HUES6 (cell line): ENCODE results near the gene LARGE1.

Experiments used
- H3K27ac ChIP-seq: 2 replicates; pipeline ENCODE4 v1.7.0; 2013; ENCODE audit warnings: low read depth, mild to moderate bottlenecking, low read length, inconsistent platforms
- H3K27me3 ChIP-seq: 2 replicates; pipeline ENCODE4 v1.6.1; 2013; ENCODE audit warnings: low read length; ENCODE audit not compliant: control insufficient read depth, insufficient read depth
- H3K36me3 ChIP-seq: 2 replicates; pipeline ENCODE4 v1.6.1; 2013; ENCODE audit warnings: low read length; ENCODE audit not compliant: control insufficient read depth, insufficient read depth
- H3K4me1 ChIP-seq: 2 replicates; pipeline ENCODE4 v1.6.1; 2013; ENCODE audit warnings: low read length; ENCODE audit not compliant: control insufficient read depth, insufficient read depth
- H3K4me3 ChIP-seq: 2 replicates; pipeline ENCODE4 v1.5.1; 2013; ENCODE audit warnings: low read depth, low read length
- H3K9ac ChIP-seq: one replicate; pipeline ENCODE4 v1.6.1; 2013; ENCODE audit warnings: mild to moderate bottlenecking, low read length
- H3K9me3 ChIP-seq: 2 replicates; pipeline ENCODE4 v1.6.1; 2013; ENCODE audit warnings: low read depth, low read length; ENCODE audit not compliant: control insufficient read depth, insufficient read depth

LARGE1 gene

DNA sequence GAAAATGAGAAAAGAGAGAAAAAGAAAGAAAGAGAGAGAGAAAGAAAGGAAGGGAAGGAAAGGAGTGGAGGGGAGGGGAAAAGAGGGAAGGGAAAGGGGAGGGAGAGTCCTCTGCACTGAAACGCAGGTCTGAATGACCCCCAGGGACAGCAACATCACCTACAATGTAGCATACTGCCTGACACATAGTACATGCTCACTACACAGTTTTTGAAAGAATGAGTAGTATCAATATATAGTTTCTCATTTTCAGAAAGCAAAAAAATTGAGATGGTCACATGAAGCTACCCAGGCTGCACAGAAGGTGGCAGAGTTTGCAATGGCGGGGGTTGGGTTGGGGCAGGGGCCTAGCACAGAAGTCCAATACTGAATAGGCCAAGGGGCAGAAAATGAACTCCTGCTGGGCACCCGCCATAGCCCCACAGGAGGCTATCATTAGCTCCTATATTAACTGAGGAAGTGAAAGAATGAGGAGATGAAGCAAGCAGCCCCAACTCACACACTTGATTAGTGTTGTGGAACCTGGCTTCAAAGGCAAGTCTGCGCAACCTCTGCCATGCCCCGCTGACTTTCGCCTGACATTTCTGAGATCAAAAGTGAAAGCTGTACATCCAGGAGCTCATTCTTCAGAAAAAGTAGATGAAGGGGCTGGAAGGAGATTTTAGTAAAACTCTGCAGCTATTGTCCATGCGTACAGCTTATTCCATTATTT lies 620.9 kb downstream of the LARGE1 start:
- Histone ChIP-seq H3K36me3 (0 out of 2 replicates have a peak, but pooled peaks cover 5% of the 10 kb centered on the region), H3K9me3 (no peaks in the 10 kb centered on the region), H3K4me1 (peaks cover 6% of the 10 kb centered on the region; the same call in 1 of the 2 replicates), H3K27me3 (no peaks in the 10 kb centered on the region), H3K27ac (no peak overlapping the region), H3K9ac (no peak overlapping the region), H3K4me3 (no peak overlapping the region)

DNA sequence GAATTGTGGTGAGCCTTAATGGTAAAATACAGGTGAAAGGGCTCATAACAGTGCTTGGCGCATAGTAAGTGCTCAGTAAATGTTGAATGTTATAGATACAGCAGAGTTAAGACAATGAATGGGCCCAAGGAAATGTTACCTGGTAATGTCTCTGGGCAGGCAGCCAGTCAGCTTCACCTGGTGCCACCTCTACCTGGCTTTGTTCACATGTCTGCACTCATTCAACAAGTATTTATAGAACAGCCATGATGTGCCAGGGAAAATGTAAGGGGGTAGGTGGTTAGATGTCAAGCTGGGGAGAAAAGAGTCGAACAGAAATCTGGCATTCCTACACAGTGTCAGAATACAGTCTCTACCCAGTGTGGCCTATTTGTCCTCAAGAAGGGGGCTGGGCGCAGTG lies 623.3 kb downstream of the LARGE1 start:
- H3K4me1 ChIP-seq, result no peaks in the 10 kb centered on the region
- H3K4me3 ChIP-seq, result no peak overlapping the region
- H3K27me3 ChIP-seq, result no peaks in the 10 kb centered on the region
- no peak overlapping the region for H3K27ac ChIP-seq
- H3K9me3 ChIP-seq, result no peaks in the 10 kb centered on the region
- peaks cover 2% of the 10 kb centered on the region; the same call in 1 of the 2 replicates for H3K36me3 ChIP-seq
- H3K9ac ChIP-seq, result no peak overlapping the region

DNA sequence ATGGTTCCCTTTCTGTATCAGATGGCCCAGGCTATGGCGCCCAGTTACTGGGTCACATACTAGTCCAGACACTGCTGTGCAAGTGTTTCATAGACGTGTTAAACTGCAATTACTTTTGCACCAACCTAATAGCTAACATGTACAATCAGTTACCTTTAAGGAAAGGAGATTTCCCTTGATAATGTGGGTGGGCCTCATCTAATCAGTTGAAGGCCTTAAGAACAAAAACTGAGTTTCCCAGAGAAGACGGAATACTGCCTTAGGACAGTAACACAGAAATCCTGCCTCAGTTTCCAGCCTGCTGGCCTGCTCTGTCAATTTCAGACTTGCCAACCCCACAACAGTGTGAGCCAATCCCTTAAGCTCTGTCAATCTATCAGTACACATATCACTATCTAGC lies 632.2 kb downstream of the LARGE1 start:
- no peaks in the 10 kb centered on the region for H3K27me3 ChIP-seq

DNA sequence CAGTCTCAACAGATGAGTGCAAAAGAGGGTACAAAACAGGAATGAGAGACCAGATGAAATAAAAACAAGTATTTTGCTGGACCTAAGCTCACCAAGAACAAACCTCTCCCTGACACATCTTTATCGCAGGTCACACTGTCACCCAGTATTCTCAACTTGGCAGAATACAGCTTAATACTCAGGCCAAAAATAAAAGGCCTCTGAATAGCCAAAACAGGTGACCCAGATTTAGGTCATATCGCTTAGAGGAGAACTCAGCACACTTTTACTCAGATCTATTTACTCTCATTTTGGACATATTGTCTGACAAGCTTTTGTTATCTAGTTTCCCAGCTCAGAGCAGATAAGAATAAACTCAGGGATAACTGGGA lies 645.2 kb downstream of the LARGE1 start:
- no peak overlapping the region for H3K27ac ChIP-seq
- H3K4me1 ChIP-seq, result no peaks in the 10 kb centered on the region
- H3K36me3 ChIP-seq, result peaks cover 5% of the 10 kb centered on the region; the same call in 1 of the 2 replicates

More for the DNA sequence above, 632.2 kb downstream of the LARGE1 start:
- Histone ChIP-seq H3K36me3 (peaks cover 5% of the 10 kb centered on the region; the same call in 1 of the 2 replicates), H3K4me1 (no peaks in the 10 kb centered on the region), H3K9ac (no peak overlapping the region), H3K9me3 (no peaks in the 10 kb centered on the region), H3K27ac (no peak overlapping the region), H3K4me3 (no peak overlapping the region)

DNA sequence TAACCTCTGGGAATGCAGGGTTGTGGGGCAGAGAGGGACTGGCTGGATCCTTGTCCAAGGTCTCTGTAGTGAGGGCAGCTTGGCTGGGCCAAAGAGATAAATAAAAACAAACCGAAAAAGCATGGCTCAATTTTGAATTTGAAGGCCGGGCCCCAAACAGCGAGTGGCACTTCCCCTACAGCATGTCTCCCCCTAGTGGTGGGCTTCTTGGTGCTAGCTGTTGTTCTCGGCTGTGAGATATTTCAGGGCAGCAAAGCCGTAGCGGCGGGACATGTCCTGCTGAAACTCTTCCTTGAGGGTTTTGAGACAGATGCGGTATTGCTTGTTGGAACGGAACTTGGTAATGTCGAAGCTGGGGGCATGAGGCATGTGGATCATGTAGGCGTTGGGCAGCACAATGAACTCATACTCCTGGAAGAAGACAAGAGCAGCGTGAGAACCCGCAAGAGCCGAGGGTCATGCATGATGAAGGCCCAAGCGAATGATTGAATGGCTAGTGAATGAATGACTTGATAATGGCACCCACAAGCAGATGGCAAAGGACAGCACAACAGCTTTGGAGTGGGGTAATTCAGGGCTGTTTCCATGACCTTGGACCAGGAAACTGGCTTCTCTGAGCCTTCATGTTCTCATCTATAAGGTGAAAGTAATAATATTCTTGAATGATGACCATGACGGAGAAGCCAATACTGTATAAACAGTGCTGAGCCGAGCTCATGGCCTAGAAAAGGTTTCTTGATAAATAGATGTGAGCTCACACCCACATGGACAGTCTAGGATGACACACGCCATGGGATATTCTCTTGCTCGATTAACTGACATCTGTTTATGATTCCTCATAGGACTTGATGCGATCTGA lies 645.8 kb downstream of the LARGE1 start:
- H3K9me3 ChIP-seq, result no peaks in the 10 kb centered on the region
- H3K27me3 ChIP-seq, result no peaks in the 10 kb centered on the region
- no peak overlapping the region for H3K9ac ChIP-seq
- H3K4me3 ChIP-seq, result no peak overlapping the region
- no peak overlapping the region for H3K27ac ChIP-seq
- H3K36me3 ChIP-seq, result peaks cover 5% of the 10 kb centered on the region; the same call in 1 of the 2 replicates
- no peaks in the 10 kb centered on the region for H3K4me1 ChIP-seq

More for the DNA sequence above, 645.2 kb downstream of the LARGE1 start:
- no peaks in the 10 kb centered on the region for H3K9me3 ChIP-seq
- H3K9ac ChIP-seq, result no peak overlapping the region
- no peaks in the 10 kb centered on the region for H3K27me3 ChIP-seq
- H3K4me3 ChIP-seq, result no peak overlapping the region

DNA sequence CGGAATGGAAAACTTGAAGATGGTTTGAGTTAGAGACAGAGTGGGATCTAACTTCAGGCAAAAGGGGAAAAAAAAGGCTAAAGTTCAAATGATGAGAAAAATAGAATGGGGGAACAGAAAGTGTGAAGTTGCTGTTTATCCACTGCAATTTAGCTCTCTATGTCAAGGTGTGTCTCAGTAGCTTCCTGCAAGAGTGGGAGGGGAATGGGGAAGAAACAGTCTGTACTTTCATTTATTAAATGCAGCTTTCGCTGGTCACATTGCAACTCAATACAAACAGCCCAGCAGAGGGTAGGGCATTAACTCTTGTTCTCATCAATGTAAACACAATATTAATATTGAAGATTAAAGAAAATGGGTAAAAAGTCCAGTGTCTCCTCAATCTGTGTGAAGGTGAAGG lies 647.4 kb downstream of the LARGE1 start:
- no peaks in the 10 kb centered on the region for H3K27me3 ChIP-seq
- no peaks in the 10 kb centered on the region for H3K9me3 ChIP-seq
- no peak overlapping the region for H3K9ac ChIP-seq
- peaks cover 5% of the 10 kb centered on the region; the same call in 1 of the 2 replicates for H3K36me3 ChIP-seq
- no peaks in the 10 kb centered on the region for H3K4me1 ChIP-seq
- no peak overlapping the region for H3K27ac ChIP-seq
- no peak overlapping the region for H3K4me3 ChIP-seq

DNA sequence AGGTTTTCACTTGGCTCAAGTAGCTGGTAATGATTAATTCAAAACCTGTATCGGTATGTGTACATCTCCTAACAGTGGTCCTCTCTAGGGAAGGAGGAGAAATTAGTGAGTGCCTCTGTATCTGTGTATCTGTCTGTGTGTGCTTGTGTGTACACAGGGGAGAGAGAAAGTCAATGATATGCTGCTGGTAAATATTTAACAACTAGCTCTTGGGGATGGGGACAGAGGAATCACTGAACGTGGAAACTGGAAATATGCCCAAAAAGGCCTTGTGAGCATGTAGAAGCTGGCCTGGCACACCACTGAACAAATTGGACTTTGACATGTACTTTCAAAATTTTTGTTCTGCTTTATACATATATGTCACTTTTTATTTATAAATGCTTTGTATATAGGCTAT lies 648.1 kb downstream of the LARGE1 start:
- no peaks in the 10 kb centered on the region for H3K4me1 ChIP-seq
- H3K36me3 ChIP-seq, result peaks cover 5% of the 10 kb centered on the region; the same call in 1 of the 2 replicates
- no peak overlapping the region for H3K4me3 ChIP-seq
- H3K27ac ChIP-seq, result no peak overlapping the region
- H3K27me3 ChIP-seq, result no peaks in the 10 kb centered on the region
- H3K9me3 ChIP-seq, result no peaks in the 10 kb centered on the region
- H3K9ac ChIP-seq, result no peak overlapping the region

DNA sequence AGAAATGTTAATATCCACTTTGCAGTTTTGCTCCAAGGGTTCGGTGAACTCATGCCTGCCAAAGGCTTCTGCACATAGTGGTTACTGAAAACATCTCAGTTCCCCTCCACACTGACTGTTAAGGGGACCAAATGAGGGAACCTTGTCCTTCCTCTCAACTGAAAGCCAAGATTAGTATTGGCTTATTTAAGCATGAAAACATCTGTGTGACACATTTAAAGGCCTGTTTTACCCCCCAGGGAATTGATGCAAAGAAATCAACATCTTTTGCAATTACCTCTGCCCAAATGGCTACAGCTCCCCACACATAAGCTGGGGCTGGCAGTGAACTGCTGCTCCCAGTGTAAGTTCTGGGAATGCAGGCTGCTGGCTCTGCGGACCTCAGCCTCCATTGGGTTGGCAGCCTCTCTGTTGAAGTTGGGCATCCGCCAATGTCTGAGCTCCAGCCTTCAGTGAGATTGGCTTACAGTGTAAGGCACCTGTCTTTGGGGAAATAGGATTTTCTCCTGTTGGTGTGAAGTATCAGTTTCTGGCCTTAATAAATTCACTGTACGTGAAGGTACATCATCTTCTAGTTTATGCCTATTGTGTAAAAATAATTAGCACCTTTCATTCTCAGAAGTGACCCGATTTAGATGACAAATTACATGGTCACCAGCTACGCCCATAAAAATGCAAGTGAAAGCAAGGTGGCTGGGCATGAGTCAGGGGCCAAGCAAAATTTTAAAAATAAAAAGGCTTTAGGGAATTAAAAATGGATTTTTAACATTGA lies 648.7 kb downstream of the LARGE1 start:
- H3K36me3 ChIP-seq, result peaks cover under 1% of the 10 kb centered on the region; the same call in 1 of the 2 replicates
- no peak overlapping the region for H3K9ac ChIP-seq
- H3K27ac ChIP-seq, result no peak overlapping the region
- no peaks in the 10 kb centered on the region for H3K4me1 ChIP-seq
- H3K9me3 ChIP-seq, result no peaks in the 10 kb centered on the region
- no peak overlapping the region for H3K4me3 ChIP-seq
- no peaks in the 10 kb centered on the region for H3K27me3 ChIP-seq

DNA sequence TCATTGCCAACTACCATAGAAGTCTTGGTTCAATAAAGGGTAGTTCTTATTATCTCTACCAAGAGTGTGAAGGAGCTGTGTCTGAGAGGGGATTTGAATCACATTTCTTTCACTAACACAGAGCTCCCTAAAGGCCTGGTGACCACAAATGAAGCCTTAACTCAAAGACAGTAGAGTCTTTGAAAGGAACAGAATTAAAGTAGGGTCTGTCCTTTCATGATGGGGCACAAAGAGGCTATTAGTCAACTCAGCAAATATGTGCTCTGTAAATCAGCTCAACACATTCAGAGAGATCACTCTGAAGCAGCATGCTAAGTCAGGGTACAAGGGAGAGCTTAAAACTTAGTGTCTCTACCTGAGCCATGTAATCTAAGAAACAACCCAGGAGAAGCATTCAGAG lies 649.7 kb downstream of the LARGE1 start:
- Histone ChIP-seq H3K27me3 (no peaks in the 10 kb centered on the region), H3K4me3 (no peak overlapping the region), H3K4me1 (no peaks in the 10 kb centered on the region), H3K9ac (no peak overlapping the region), H3K27ac (no peak overlapping the region), H3K9me3 (no peaks in the 10 kb centered on the region), H3K36me3 (no peaks in the 10 kb centered on the region)

DNA sequence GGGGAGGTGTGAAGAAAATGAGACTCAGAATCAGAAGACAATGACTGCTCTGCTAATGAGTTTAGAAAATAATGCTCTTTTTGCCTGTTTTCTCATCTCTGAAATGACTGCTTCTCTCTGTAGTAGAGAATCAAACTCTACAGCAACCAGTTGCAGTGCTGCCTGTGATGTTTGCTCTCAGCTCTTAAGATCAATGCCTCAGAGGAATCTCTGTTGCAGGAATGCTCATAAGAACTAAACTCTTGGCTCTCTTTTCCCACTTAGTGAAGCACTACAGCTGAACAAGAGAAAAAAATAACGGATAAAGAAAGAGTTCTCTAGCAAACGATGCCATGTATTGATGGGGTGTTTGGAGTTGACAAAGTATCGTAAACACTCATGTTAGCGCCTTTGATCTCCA lies 658.6 kb downstream of the LARGE1 start:
- no peaks in the 10 kb centered on the region for H3K27me3 ChIP-seq

More for the DNA sequence above, 658.6 kb downstream of the LARGE1 start:
- Histone ChIP-seq H3K4me1 (no peaks in the 10 kb centered on the region; the same call in 1 of the 2 replicates), H3K36me3 (no peaks in the 10 kb centered on the region), H3K4me3 (no peak overlapping the region), H3K27ac (no peak overlapping the region), H3K9ac (no peak overlapping the region), H3K9me3 (no peaks in the 10 kb centered on the region)
